ENCODE data around the gene HNF1A.

DNA sequence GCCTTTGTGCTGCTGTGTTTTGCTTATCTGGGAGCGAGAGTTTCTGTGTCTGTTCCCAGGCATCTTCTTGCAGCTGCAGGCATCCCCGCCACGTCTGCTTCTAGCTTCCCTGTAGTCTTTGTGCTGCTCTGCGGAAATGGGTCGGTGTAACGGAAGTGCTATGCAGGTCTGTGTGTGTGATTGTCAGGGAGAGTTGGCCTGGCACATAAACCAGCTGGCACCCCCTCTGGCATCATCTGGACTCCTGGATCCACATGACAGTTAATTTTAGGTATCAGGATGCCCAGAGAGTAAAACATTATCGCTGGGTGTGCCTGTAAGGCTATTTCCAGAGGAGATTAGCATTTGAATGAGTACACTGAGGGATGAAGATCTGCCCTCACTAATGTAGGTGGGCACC is 70.1 kb downstream of the HNF1A start:
- no peak for TF ChIP-seq ARNT (IDR thresholded peaks at IDR 0.05)
- TF ChIP-seq SP1 (IDR thresholded peaks at IDR 0.05) = no peak
- no peak for TF ChIP-seq BHLHE40 (IDR thresholded peaks at IDR 0.05; ENCODE audit: borderline replicate concordance)
- no peak for TF ChIP-seq CTBP1 (IDR thresholded peaks at IDR 0.05; ENCODE audit: borderline replicate concordance)
- no peak for TF ChIP-seq ZNF384 (IDR thresholded peaks at IDR 0.05)
- no peak for TF ChIP-seq SUZ12 (IDR thresholded peaks at IDR 0.05)
- no peak for TF ChIP-seq HDGF (IDR thresholded peaks at IDR 0.05; ENCODE audit: borderline replicate concordance)
- TF ChIP-seq FOXM1 (IDR thresholded peaks at IDR 0.05; ENCODE audit: borderline replicate concordance) = no peak
- TF ChIP-seq NFRKB (IDR thresholded peaks at IDR 0.05) = no peak
- TF ChIP-seq LEF1 (IDR thresholded peaks at IDR 0.05; ENCODE audit: borderline replicate concordance) = no peak
- TF ChIP-seq TARDBP (IDR thresholded peaks at IDR 0.05) = no peak
- TF ChIP-seq FOXK2 (IDR thresholded peaks at IDR 0.05) = no peak
- TF ChIP-seq ELF4 (IDR thresholded peaks at IDR 0.05) = no peak

Data from HEK293T (cell line).